ENCODE results near the gene URB1. TPM values are rescaled to one million over a fixed set of nuclear protein-coding genes. Genes with fewer than 3 reads are reported as not detected.

The URB1 gene
- total RNA-seq, 4 donors from 2014 or later: 6.4 to 8.7 (median 7.3) TPM

DNA sequence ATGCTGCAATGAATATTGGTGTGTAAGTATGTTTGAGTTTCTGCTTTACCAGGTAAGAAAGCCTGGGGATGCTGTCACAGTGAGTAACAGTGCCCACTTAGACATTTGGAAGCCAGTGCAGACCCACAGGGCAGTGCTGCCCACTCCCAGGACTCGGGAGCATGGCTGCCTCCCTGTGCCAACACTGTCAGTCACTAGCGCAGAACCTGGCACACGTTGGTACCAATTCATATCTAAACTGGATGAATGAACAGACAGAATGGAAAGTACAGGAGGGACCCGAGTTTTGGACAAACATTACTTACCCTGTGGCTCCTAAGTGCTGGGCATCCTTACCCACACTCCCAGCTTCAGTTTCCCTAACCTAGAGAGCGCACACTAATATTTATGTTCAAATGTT is 18.1 kb upstream of the URB1 start:
- intact Hi-C loops (cut with DNase I; ENCODE audit: low total_unique reads): loop anchor here (5.0 kb wide), 1 partner anchor 156 kb away; no protein-coding TSS in a partner anchor
- Histone ChIP-seq H3K27me3 (no peaks in the 10 kb centered on the region), H3K36me3 (no peaks in the 10 kb centered on the region), H3K9me3 (no peaks in the 10 kb centered on the region), H3K27ac (peak overlapping the region; percentile 95 to 98 (median 96)), H3K4me1 (peaks cover 4 to 46% (median 29%) of the 10 kb centered on the region in 4 donors), H3K4me3 (peak overlapping the region in 2 of 4 donors; percentile 68 to 71)
- WGBS, 2 donors (ENCODE audit: low coverage in 1 of 2): 66 to 80% methylated on average over 1 to 5 of the region's 5 CpGs
- no peak for DNase-seq
- TF ChIP-seq POLR2AphosphoS5 (IDR thresholded peaks at IDR 0.05): no peak
- no peak for TF ChIP-seq POLR2A (IDR thresholded peaks at IDR 0.05)
- TF ChIP-seq, protein P1, sequence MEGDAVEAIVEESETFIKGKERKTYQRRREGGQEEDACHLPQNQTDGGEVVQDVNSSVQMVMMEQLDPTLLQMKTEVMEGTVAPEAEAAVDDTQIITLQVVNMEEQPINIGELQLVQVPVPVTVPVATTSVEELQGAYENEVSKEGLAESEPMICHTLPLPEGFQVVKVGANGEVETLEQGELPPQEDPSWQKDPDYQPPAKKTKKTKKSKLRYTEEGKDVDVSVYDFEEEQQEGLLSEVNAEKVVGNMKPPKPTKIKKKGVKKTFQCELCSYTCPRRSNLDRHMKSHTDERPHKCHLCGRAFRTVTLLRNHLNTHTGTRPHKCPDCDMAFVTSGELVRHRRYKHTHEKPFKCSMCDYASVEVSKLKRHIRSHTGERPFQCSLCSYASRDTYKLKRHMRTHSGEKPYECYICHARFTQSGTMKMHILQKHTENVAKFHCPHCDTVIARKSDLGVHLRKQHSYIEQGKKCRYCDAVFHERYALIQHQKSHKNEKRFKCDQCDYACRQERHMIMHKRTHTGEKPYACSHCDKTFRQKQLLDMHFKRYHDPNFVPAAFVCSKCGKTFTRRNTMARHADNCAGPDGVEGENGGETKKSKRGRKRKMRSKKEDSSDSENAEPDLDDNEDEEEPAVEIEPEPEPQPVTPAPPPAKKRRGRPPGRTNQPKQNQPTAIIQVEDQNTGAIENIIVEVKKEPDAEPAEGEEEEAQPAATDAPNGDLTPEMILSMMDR (IDR thresholded peaks at IDR 0.05): no peak
- no peak for TF ChIP-seq EP300 (IDR thresholded peaks at IDR 0.05; ENCODE audit: low read depth)
- in situ Hi-C loops (cut with MboI; ENCODE audit: low pct_ligation_motif_present in 1 of 4, low pct_unique_long_range_greater_than_20kb in 1 of 4, low sequenced_read_pairs in 3 of 4): loop anchor here in 2 of 4 donors (5.0 to 25.0 kb wide), 2 partner anchors 151 to 161 kb away; no protein-coding TSS in a partner anchor

GRCh38 chr21:32410291-32410690 is 17.5 kb upstream of the URB1 start:
- in situ Hi-C loops (cut with MboI; ENCODE audit: low pct_ligation_motif_present in 1 of 4, low pct_unique_long_range_greater_than_20kb in 1 of 4, low sequenced_read_pairs in 3 of 4): loop anchor here in 2 of 4 donors (5.0 to 25.0 kb wide), 2 partner anchors 152 to 162 kb away; no protein-coding TSS in a partner anchor
- intact Hi-C loops (cut with DNase I; ENCODE audit: low total_unique reads): loop anchor here (5.0 kb wide), 1 partner anchor 157 kb away; no protein-coding TSS in a partner anchor
- H3K4me1 ChIP-seq: peaks cover 4 to 45% (median 29%) of the 10 kb centered on the region in 4 donors
- H3K27me3 ChIP-seq: no peaks in the 10 kb centered on the region
- WGBS, 2 donors (ENCODE audit: low coverage in 1 of 2): 71 to 77% methylated on average over 4 of the region's 4 CpGs
- no peaks in the 10 kb centered on the region for H3K9me3 ChIP-seq
- peak overlapping the region; percentile 95 to 98 (median 96) for H3K27ac ChIP-seq
- TF ChIP-seq POLR2AphosphoS5 (IDR thresholded peaks at IDR 0.05): no peak
- TF ChIP-seq EP300 (IDR thresholded peaks at IDR 0.05; ENCODE audit: low read depth): no peak
- TF ChIP-seq, protein P1 (IDR thresholded peaks at IDR 0.05): no peak
- no peak for TF ChIP-seq POLR2A (IDR thresholded peaks at IDR 0.05)
- H3K36me3 ChIP-seq: no peaks in the 10 kb centered on the region
- no peak for DNase-seq
- H3K4me3 ChIP-seq: no peak overlapping the region

DNA sequence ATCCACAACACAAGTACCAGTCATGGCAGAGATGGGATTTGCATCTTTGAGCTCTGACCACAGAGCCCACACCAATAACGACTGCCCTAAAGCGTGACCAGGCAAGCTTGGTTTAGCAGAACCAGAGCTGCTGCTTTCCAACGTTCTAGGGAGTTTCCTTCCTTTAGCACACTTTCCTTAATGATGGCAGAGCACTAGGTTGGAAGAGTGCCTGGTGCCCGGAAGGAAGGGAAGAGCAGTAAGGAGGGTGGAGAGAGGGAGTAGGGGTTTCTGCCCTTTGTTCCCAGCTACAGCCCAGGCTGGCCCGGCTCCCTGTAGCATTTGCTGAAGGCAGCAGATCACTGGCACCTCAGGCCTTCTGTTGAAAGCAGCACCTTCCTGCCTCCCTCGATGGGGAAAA is 13.6 kb upstream of the URB1 start:
- Histone ChIP-seq H3K4me1 (peaks cover 0 to 19% (median 12%) of the 10 kb centered on the region in 4 donors), H3K9me3 (no peaks in the 10 kb centered on the region), H3K27ac (peak overlapping the region; percentile 20 to 62 (median 44)), H3K36me3 (no peaks in the 10 kb centered on the region), H3K4me3 (no peak overlapping the region), H3K27me3 (no peaks in the 10 kb centered on the region)
- TF ChIP-seq EP300 (IDR thresholded peaks at IDR 0.05; ENCODE audit: low read depth) (no peak), POLR2A (IDR thresholded peaks at IDR 0.05) (no peak), POLR2AphosphoS5 (IDR thresholded peaks at IDR 0.05) (peak in 1 of 3 donors; percentile 34)
- TF ChIP-seq, protein P1 (IDR thresholded peaks at IDR 0.05): no peak
- intact Hi-C loops (cut with DNase I; ENCODE audit: low total_unique reads) (no loop called here), in situ Hi-C loops (cut with MboI; ENCODE audit: low pct_ligation_motif_present in 1 of 4, low pct_unique_long_range_greater_than_20kb in 1 of 4, low sequenced_read_pairs in 3 of 4) (loop anchor here (10.0 to 25.0 kb wide), 4 partner anchors 156 to 198 kb away; no protein-coding TSS in a partner anchor)
- WGBS, 2 donors (ENCODE audit: low coverage in 1 of 2): 25% methylated on average over 6 of the region's 6 CpGs; no CpG with 5 or more reads in 1 of the 2 donors
- DNase-seq: peak; percentile 68

GRCh38 chr21:32403201-32403777 is 10.5 kb upstream of the URB1 start:
- Histone ChIP-seq H3K36me3 (no peaks in the 10 kb centered on the region), H3K27ac (no peak overlapping the region), H3K4me1 (peaks cover 0 to 9% (median 4%) of the 10 kb centered on the region in 4 donors), H3K9me3 (no peaks in the 10 kb centered on the region), H3K4me3 (no peak overlapping the region), H3K27me3 (peaks cover 12% of the 10 kb centered on the region)
- peak; percentile 59 for DNase-seq
- intact Hi-C loops (cut with DNase I; ENCODE audit: low total_unique reads) (no loop called here), in situ Hi-C loops (cut with MboI; ENCODE audit: low pct_ligation_motif_present in 1 of 4, low pct_unique_long_range_greater_than_20kb in 1 of 4, low sequenced_read_pairs in 3 of 4) (loop anchor here (10.0 to 25.0 kb wide), 4 partner anchors 159 to 202 kb away; no protein-coding TSS in a partner anchor)
- TF ChIP-seq, protein P1 (IDR thresholded peaks at IDR 0.05): peak; percentile 64 to 71 (median 65)
- TF ChIP-seq EP300 (IDR thresholded peaks at IDR 0.05; ENCODE audit: low read depth): no peak
- 19 to 28% methylated on average over 3 to 5 of the region's 5 CpGs for WGBS, 2 donors (ENCODE audit: low coverage in 1 of 2)

All from transverse colon (tissue), 4 donors.